K562 (cell line): ENCODE data around the gene LDLRAD3. TPM values are rescaled to one million over a fixed set of nuclear protein-coding genes. Genes with fewer than 3 reads are reported as not detected.
A peak's percentile ranks its signal among the peaks of the same experiment; 100 is the strongest.

Experiments used
- CREBBP ChIP-seq: IDR thresholded peaks from one replicate; pipeline ENCODE4 v1.6.1; 2012; ENCODE audit warnings: low read depth, mild to moderate bottlenecking, control low read depth, inconsistent platforms, low read length
- ETV1 ChIP-seq: fragments of 450-650 bp; conservative IDR thresholded peaks from 2 replicates; pipeline ENCODE4 v1.6.1; 2016; ENCODE audit warnings: missing genetic modification characterization, control low read depth, low read depth, missing compliant biosample characterization
- MECOM ChIP-seq: fragments of 250-450 bp; sonication (Bioruptor Pico); IDR thresholded peaks from 2 replicates; pipeline ENCODE4 v1.8.0; 2022; ENCODE audit warnings: inconsistent platforms
- MEF2A ChIP-seq: IDR thresholded peaks from 2 replicates; pipeline ENCODE4 v1.6.1; 2011; ENCODE audit warnings: low read depth, mild to moderate bottlenecking, low read length, moderate library complexity; ENCODE audit not compliant: control insufficient read depth
- NELFE ChIP-seq: IDR thresholded peaks from 2 replicates; pipeline ENCODE4 v1.6.1; 2011; ENCODE audit warnings: mild to moderate bottlenecking; ENCODE audit not compliant: insufficient read depth, insufficient read length
- NFXL1 ChIP-seq: fragments of 450-650 bp; formaldehyde crosslinking; IDR thresholded peaks from 2 replicates; pipeline ENCODE4 v1.4.0; 2021; ENCODE audit warnings: mild to moderate bottlenecking
- NRF1 ChIP-seq, 2 experiments: fragments of 450-650 bp; IDR thresholded peaks in 1 of 2; conservative IDR thresholded peaks in 1 of 2; 2 replicates each; pipeline ENCODE4 v1.6.1; 2014; ENCODE audit warnings: mild to moderate bottlenecking in 2 of 2
- RBM25 ChIP-seq: fragments of 200-400 bp; formaldehyde crosslinking; IDR thresholded peaks from 2 replicates; pipeline ENCODE4 v1.6.1; 2018; ENCODE audit warnings: low read length, low read depth, moderate library complexity; ENCODE audit not compliant: severe bottlenecking
- RFX5 ChIP-seq: IDR thresholded peaks from 2 replicates; pipeline ENCODE4 v1.6.1; 2011; ENCODE audit warnings: low read depth, mild to moderate bottlenecking, improper control_type of control experiment, low read length
- RREB1 ChIP-seq: fragments of 250-450 bp; sonication (Bioruptor Pico); IDR thresholded peaks from 2 replicates; pipeline ENCODE4 v1.4.0; 2020
- SMARCB1 ChIP-seq: IDR thresholded peaks from 2 replicates; pipeline ENCODE4 v1.6.1; 2011; ENCODE audit warnings: improper control_type of control experiment, low read depth; ENCODE audit not compliant: insufficient read length
- STAT5B ChIP-seq: fragments of 250-450 bp; sonication (Bioruptor Pico); IDR thresholded peaks from 2 replicates; pipeline ENCODE4 v1.8.0; 2021; ENCODE audit warnings: mild to moderate bottlenecking, inconsistent platforms
- THRB ChIP-seq: fragments of 450-650 bp; formaldehyde crosslinking; conservative IDR thresholded peaks from 2 replicates; pipeline ENCODE4 v1.4.0; 2022; ENCODE audit warnings: mild to moderate bottlenecking, missing genetic modification characterization
- USF1 ChIP-seq: sonication (generic); formaldehyde crosslinking; IDR thresholded peaks from 2 replicates; pipeline ENCODE4 v1.9.0; 2022; ENCODE audit warnings: mild to moderate bottlenecking, missing genetic modification reagents
- XRCC4 ChIP-seq: IDR thresholded peaks from one replicate; pipeline ENCODE4 v1.6.1; 2011; ENCODE audit not compliant: insufficient read depth, insufficient read length; ENCODE audit errors: extremely low read depth
- ZNF253 ChIP-seq: fragments of 250-450 bp; sonication (Bioruptor Pico); conservative IDR thresholded peaks from 2 replicates; pipeline ENCODE4 v1.6.1; 2021; ENCODE audit warnings: mild to moderate bottlenecking
- ZNF395 ChIP-seq: fragments of 200-800 bp; sonication (Bioruptor generic); IDR thresholded peaks from 2 replicates; pipeline ENCODE4 v1.6.1; 2017; ENCODE audit warnings: missing genetic modification characterization, missing compliant biosample characterization
- ZNF699 ChIP-seq: fragments of 250-450 bp; sonication (Bioruptor Pico); IDR thresholded peaks from 2 replicates; pipeline ENCODE4 v1.8.0; 2021; ENCODE audit warnings: mild to moderate bottlenecking, moderate library complexity; ENCODE audit not compliant: insufficient replicate concordance
- polyA plus RNA-seq, 8 experiments: library from polyadenylated mRNA; depleted of rRNA in 4 of 8; stranded (reverse) in 5 of 8; unstranded in 3 of 8; fragments of >200 nt; fragmentation: Nextera tagmentation in 2 of 8; fragmentation: Illumina TruSeq in 1 of 8; extraction: Ambion mirVana in 2 of 8; extraction: Trizol in 1 of 8; gene quantifications; 2 replicates each; pipeline versions ENCODE4 v1.2.1 to v1.2.3, GENCODE V29; 2011 to 2014; ENCODE audit warnings: inconsistent platforms in 1 of 8, missing spikeins in 1 of 8
- total RNA-seq, 7 experiments: library from RNA; depleted of rRNA in 6 of 7; stranded (reverse); fragments of >200 nt in 6 of 7; fragmentation: Illumina TruSeq in 2 of 7; extraction: Trizol in 2 of 7; gene quantifications; 2 replicates each; pipeline versions ENCODE4 v1.2.1 to v1.2.3, GENCODE V29; 2011 to 2021; ENCODE audit warnings: low replicate concordance in 1 of 7

Gene LDLRAD3
- total and polyA plus RNA-seq, 9 of the 15 experiments (the other 6 are each of a cell fraction or from before 2014, with no cell fraction given): 0.73 to 7.2 (median 3.5) TPM

GRCh38 chr11:36149538-36150242, 205.8 kb downstream of the LDLRAD3 start (continued):
- peak; percentile 22; the same call in 1 of the 2 replicates for TF ChIP-seq MECOM (CRISPR knock-in tag)
- TF ChIP-seq NELFE: no peak
- TF ChIP-seq THRB: peak; percentile 49; the same call in 1 of the 2 replicates
- TF ChIP-seq ZNF395: peak; percentile 96
- TF ChIP-seq NFXL1 (CRISPR knock-in tag): no peak
- peak; percentile 54; the same call in 1 of the 2 replicates for TF ChIP-seq ETV1 (tag)
- TF ChIP-seq RREB1: peak; percentile 45; the same call in 1 of the 2 replicates
- no peak for TF ChIP-seq MEF2A
- no peak for TF ChIP-seq STAT5B (CRISPR knock-in tag)
- TF ChIP-seq CREBBP: no peak
- no peak for TF ChIP-seq USF1
- TF ChIP-seq ZNF699 (CRISPR knock-in tag): no peak
- TF ChIP-seq XRCC4: no peak
- peak in 1 of 2 experiments; percentile 35; a peak in 1 of 4 replicates for TF ChIP-seq NRF1 (conservative IDR thresholded peaks at IDR 0.05 in 1 of 2, IDR thresholded peaks at IDR 0.05 in 1 of 2)
- TF ChIP-seq RFX5: no peak
- no peak for TF ChIP-seq SMARCB1
- TF ChIP-seq ZNF253: no peak
- TF ChIP-seq RBM25: no peak
